HG03097 (cell line): Measurements from ENCODE around the gene WHRN.

Source experiments
- ATAC-seq: cut with Tn5 transposase; IDR thresholded peaks from one replicate; pipeline ENCODE4 v1.9.1; 2021; ENCODE audit not compliant: unreplicated experiment, low FRiP score

Gene WHRN

DNA sequence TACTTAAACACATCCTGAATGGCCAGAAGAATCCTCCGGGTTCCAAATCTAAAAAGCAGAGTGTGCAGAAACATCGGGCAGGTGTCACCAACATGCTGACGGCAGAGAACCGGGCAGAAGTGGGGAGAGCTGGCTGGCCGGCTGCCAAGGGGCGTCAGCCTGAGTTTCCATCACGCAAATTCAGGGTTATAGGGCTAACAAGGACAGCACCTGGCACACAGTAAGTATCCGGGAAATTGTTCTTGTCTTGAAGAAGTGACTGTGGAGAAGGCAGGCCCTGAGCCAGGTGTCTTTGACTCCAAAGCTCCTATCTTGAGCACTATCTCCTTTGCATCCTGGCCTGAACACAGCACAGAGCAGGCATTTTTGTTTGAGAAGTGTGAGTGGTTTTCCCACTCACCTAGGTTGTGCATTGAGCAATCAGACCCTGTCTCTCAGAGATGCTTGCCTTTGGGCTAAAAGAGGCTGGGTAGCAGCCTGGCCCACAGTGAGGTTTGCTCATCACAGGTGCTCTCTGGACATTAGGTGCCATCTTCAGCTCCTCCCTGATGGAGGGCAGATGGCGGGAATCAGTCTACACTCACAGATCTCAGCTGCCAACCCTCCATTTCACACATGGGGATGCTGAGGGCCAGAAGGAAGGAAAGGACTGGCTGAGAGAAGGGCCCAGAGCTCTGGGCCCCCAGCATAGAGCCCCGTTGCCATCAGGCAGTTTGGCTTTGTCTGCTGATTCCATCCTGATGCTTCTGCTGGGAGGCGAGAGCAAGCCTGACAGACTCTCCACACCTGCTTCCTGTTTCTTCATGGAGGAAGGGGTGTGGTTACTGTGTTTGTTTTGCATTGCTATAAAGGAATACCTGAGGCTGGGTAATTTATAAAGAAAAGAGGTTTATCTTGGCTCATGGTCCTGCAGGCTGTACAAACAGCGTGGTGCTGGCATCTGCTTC, 52.8 kb downstream of the WHRN start:
- no peak for ATAC-seq

GRCh38 chr9:114451707-114452031, 53.6 kb downstream of the WHRN start:
- ATAC-seq = no peak

- no peak for ATAC-seq
Measured at GRCh38 chr9:114450833-114451706, 54.2 kb downstream of the WHRN start.

GRCh38 chr9:114450181-114450580, 55.1 kb downstream of the WHRN start:
- ATAC-seq = no peak

GRCh38 chr9:114449236-114449635, 56.0 kb downstream of the WHRN start:
- ATAC-seq = no peak

DNA sequence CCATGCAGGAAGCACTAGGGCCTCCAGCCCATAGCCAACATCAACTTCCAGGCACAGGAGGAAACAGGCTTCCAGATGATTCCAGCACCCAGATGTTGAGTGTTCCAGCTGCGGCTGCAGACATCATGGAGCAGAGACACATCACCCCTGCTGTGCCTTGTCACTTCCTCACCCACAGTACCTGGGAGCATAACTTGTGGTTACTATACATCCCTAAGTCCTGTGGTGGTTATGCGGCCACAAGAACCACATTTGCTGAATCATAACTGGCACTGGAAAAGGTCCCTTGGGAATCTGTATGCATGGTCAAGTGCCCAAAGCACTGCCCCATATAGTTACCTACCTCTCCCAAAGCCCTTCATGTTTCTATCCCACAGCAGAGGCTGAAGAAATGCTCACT, 56.6 kb downstream of the WHRN start:
- ATAC-seq = no peak

GRCh38 chr9:114446672-114447450, 58.4 kb downstream of the WHRN start:
- no peak for ATAC-seq

GRCh38 chr9:114446036-114446435, 59.2 kb downstream of the WHRN start:
- no peak for ATAC-seq

- no peak for ATAC-seq
Measured at GRCh38 chr9:114445616-114446015, 59.7 kb downstream of the WHRN start.

GRCh38 chr9:114442022-114442421, 63.3 kb downstream of the WHRN start:
- ATAC-seq = no peak

- ATAC-seq = no peak
Measured at GRCh38 chr9:114437401-114437893, 67.8 kb downstream of the WHRN start.

GRCh38 chr9:114434878-114435311, 70.4 kb downstream of the WHRN start:
- ATAC-seq = no peak

GRCh38 chr9:114433720-114434255, 71.5 kb downstream of the WHRN start:
- ATAC-seq = no peak

GRCh38 chr9:114433086-114433485, 72.2 kb downstream of the WHRN start:
- no peak for ATAC-seq

GRCh38 chr9:114432323-114433067, 72.8 kb downstream of the WHRN start:
- no peak for ATAC-seq

DNA sequence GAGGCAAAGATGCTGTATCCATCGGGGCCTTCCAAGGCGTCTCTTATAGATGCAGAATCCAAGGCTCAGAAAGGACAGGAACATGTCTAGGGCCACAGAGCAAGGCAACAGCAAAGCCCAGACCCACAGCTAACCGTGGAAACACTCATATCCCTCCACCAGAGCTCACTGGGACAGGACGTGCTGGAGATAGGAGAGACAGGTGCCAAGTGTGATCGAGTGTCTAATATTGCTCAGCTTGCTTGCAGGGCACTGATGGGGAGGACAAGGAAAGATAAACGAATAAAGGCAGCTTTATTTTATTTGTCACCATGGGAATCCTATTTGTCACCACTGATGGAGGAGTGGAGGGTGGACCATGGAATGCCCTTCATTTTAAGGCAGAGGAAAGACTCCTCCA, 73.5 kb downstream of the WHRN start:
- no peak for ATAC-seq

- ATAC-seq = no peak
Measured at GRCh38 chr9:114431003-114431402, 74.3 kb downstream of the WHRN start.

- no peak for ATAC-seq
Measured at GRCh38 chr9:114430457-114430856, 74.8 kb downstream of the WHRN start.

GRCh38 chr9:114429488-114429887, 75.8 kb downstream of the WHRN start:
- ATAC-seq = no peak

GRCh38 chr9:114428466-114428865, 76.8 kb downstream of the WHRN start:
- ATAC-seq = no peak
